Activated effector memory CD4-positive, alpha-beta T cell treated with Interleukin-2 at 50 U/mL for 16 hours (primary cell): ENCODE results near the gene GBF1.

Experiments
- DNase-seq: peaks from one replicate; pipeline ENCODE4 v3.0.0-alpha.2; 2020

Gene GBF1

DNA sequence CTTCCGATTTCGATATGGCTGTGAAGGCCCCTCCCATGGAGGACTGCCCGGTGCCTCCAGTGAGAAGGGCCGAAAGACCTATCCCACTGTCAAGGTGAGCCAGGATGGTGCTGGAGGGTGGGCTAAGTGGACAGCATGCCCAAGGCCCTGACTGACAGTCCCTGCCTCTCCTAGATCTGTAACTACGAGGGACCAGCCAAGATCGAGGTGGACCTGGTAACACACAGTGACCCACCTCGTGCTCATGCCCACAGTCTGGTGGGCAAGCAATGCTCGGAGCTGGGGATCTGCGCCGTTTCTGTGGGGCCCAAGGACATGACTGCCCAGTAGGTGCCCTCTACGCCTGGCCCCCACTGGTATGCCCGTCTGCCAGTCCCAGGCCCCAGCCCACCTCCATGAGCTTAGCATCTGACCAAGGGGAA lies 151.4 kb downstream of the GBF1 start:
- no peak for DNase-seq

DNA sequence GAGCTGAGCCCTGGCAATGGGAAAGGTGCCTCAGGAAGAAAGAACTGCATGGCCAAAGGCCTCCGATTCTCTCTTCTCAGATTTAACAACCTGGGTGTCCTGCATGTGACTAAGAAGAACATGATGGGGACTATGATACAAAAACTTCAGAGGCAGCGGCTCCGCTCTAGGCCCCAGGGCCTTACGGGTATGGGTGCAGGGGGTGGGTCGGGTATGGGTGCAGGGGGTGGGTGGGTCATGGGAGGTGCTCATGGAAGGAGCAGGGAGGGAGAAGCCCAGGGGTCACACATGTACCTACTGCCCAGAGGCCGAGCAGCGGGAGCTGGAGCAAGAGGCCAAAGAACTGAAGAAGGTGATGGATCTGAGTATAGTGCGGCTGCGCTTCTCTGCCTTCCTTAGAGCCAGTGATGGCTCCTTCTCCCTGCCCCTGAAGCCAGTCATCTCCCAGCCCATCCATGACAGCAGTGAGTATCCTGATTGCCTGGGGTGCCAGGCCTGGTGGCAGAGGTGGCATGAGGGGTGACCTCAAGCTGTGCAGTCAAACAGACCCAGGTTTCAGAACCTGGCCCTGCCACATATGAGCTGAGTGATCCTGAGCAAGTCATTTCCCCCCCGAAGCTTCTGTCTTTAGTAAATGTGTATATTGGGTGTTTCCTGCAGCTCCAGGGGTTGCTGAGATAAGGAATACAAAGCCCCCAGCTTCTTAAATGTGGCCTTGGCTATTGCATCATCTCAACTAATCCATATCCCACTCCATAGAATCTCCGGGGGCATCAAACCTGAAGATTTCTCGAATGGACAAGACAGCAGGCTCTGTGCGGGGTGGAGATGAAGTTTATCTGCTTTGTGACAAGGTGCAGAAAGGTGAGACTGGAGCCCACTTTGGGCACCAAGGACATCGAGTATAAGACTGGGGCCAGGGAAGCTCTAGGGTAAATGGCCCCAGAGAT lies 152.2 kb downstream of the GBF1 start:
- no peak for DNase-seq

DNA sequence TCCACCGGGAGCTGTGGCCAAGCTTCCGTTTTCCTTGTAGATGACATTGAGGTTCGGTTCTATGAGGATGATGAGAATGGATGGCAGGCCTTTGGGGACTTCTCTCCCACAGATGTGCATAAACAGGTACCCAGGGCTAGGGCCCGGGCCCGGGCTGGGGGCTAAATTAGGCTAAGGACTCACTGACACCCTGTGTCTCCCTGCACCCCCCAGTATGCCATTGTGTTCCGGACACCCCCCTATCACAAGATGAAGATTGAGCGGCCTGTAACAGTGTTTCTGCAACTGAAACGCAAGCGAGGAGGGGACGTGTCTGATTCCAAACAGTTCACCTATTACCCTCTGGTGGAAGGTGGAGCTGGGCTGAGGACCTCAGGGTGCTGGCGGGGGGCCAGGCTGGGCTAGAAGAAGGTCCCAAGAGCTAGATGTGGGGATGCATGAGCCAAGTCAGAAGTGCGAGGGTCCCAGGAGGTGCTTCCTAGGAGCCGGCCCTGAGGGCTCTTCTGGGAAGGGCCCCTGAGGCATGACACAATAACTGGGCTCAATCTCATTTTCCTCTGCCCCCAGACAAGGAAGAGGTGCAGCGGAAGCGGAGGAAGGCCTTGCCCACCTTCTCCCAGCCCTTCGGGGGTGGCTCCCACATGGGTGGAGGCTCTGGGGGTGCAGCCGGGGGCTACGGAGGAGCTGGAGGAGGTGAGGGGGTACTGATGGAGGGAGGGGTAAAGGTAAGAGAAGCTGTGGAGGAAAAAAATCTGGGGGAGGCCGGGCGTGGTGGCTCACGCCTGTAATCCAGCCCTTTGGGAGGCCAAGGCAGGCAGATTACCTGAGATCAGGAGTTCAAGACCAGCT lies 153.1 kb downstream of the GBF1 start:
- no peak for DNase-seq

DNA sequence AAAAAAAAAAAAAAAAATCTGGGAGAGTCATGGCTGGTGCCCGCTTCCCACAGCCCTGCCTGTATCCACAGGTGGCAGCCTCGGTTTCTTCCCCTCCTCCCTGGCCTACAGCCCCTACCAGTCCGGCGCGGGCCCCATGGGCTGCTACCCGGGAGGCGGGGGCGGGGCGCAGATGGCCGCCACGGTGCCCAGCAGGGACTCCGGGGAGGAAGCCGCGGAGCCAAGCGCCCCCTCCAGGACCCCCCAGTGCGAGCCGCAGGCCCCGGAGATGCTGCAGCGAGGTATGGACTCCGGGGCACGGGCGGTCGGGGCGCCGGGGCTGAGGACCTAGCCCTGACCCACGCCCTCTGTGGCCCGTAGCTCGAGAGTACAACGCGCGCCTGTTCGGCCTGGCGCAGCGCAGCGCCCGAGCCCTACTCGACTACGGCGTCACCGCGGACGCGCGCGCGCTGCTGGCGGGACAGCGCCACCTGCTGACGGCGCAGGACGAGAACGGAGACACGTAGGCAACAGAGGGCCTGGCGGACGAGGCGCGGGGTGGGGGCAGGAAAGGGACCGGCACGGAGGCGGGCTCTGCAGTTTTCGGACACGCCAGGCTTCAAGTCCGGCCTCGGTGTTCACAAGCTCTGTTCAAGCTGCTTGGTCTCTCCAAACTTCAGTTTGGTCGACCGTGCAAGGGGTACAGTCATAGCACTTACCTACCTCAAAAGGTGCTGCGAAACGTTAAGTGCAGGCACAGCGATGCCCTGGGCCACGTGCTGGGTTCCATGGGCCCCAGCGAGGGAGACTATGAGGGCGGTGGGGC lies 154.1 kb downstream of the GBF1 start:
- peak; percentile 81 for DNase-seq

DNA sequence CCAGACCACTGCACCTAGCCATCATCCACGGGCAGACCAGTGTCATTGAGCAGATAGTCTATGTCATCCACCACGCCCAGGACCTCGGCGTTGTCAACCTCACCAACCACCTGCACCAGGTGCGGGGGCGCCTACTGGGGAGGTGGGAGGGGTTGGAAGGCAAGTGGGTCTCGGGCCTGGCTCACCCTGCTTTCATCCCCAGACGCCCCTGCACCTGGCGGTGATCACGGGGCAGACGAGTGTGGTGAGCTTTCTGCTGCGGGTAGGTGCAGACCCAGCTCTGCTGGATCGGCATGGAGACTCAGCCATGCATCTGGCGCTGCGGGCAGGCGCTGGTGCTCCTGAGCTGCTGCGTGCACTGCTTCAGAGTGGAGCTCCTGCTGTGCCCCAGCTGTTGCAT lies 154.7 kb downstream of the GBF1 start:
- no peak for DNase-seq

DNA sequence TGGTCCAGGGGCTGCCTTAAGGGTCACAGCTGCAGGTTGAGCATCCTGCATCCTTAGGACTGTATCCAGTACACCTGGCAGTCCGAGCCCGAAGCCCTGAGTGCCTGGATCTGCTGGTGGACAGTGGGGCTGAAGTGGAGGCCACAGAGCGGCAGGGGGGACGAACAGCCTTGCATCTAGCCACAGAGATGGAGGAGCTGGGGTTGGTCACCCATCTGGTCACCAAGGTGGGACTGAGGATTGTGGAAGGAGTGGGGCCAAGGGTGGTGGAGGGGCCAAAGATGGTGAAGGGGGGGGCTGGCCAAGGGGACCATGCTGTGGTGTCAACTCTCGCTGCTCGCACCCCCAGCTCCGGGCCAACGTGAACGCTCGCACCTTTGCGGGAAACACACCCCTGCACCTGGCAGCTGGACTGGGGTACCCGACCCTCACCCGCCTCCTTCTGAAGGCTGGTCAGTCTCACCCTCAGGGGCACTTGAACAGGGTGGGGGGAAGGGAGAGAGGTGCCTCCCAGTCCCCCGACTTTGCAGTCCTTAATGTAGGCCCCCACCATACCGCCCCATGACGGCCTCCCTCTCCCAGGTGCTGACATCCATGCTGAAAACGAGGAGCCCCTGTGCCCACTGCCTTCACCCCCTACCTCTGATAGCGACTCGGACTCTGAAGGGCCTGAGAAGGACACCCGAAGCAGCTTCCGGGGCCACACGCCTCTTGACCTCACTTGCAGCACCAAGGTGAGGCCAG lies 155.4 kb downstream of the GBF1 start:
- no peak for DNase-seq

DNA sequence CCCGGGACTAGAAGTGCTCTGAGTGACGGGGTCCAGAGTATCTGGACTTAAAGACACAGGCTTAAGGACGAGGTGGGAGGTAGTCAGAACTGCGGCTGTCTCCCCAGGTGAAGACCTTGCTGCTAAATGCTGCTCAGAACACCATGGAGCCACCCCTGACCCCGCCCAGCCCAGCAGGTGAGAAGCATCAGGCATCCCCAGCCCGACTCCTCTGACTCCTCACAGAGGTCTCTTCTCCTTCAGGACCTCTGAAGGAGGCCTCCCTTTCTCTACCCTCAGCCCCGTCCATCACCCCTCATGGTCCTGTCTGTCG lies 156.0 kb downstream of the GBF1 start:
- no peak for DNase-seq

DNA sequence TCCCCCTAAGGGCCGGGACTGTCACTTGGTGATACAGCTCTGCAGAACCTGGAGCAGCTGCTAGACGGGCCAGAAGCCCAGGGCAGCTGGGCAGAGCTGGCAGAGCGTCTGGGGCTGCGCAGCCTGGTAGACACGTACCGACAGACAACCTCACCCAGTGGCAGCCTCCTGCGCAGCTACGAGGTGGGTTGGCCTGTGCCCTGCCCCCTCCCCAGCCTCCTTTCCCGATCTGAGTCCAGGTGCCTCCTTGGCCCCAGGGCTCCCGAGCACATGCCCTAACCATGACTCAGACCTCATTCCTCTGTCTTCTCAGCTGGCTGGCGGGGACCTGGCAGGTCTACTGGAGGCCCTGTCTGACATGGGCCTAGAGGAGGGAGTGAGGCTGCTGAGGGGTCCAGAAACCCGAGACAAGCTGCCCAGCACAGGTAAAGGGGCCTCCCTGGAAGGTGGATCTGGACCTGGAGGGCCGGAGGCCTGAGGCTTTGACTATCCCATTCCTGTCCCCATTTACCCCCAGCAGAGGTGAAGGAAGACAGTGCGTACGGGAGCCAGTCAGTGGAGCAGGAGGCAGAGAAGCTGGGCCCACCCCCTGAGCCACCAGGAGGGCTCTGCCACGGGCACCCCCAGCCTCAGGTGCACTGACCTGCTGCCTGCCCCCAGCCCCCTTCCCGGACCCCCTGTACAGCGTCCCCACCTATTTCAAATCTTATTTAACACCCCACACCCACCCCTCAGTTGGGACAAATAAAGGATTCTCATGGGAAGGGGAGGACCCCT lies 156.6 kb downstream of the GBF1 start:
- DNase-seq, result no peak

DNA sequence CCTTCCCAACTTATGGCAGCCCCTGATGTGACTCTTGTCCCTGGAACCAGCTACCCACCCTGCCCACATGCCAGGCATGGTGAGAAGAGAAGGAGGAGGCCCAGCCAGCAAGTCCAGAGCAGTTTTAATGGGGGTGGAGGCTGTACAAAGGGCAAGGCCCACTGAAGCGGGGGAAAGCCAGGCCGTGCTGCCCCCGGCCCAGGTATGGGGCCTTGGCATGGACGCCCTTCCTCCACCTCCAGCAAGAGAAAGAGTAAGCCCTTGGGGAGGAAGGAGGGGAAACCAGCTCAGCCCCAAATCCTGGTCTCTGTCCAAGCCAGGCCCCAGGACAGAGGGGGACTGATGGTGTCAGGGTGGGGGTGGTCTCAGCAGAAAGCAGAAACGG lies 157.2 kb downstream of the GBF1 start:
- DNase-seq, result no peak

DNA sequence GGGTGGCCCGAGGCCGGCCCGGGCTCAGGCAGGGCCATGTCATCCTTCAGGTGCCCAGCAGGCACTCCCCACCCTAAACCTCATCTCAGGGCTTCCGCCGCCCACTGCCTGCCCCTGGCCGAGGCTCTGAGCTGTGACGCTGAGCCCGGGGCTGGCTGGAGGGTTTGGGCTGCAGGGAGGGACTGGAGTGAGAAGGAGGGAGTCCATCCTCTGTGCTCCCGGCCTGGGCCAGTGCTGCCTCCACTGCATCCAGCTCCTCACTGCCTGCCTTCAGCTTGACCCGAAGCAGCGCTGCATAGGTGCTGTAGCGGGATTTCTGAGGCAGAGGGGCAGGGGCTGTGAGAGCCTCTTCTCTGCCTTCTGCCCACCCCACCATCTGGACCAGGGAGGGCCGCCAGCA lies 157.8 kb downstream of the GBF1 start:
- no peak for DNase-seq

DNA sequence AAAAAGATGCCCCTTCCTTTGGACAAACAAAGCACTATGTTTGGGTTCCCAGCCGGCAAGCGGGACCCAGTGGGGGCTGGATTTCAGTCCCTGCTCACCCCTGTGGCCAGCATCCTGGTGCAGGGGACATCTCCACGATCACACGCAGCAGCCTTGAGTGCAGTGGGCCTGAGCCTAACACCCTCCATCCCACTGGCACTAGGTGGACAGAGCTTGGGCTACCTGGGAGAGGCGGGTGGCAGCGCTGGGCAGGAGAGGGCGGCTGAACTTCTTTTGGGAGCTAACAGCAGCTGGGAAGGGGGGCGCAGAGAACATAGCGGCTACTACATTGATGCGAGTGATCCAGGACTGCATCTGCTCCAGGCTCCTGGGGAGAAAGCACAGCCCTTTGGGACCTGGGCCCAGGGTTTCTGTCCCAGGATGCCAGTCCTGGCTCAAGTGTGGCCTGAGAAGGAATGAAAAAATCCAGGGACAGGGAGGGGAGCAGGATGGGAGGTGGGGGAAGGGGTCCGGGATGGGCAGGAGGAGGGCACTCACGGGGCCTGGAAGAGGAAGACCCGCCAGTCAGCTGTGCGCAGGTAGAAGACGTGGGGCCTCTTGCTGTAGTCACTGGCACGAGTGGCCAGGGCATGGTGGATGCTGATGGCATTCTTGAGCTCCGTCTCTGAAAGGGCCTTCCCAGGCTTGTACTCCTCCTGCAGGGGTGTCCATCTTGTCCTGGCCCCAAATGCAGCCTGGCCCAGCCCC lies 159.2 kb downstream of the GBF1 start:
- DNase-seq, result no peak

DNA sequence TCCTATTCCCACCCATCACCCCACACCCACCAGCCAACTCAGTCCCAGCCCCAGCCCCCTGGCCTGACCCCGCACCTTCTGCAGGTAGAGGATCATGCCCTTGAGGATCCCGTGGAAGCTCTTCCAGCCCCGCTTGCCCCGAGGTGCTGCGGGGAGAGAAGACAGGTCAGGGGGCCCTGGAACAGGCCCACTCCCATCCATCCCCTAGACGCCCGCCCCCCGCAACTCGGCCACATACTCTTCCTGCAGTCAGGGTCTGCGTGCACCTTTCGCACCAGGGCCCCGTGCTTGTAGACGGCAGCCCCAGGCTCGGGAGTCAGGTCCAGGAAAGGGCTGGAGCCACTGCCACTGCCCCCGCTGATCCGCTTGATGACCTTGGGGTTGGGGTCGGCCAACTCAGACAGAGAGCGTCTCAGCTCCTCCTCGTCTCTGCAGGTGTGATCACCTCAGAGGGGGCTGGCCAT lies 159.8 kb downstream of the GBF1 start:
- no peak for DNase-seq

DNA sequence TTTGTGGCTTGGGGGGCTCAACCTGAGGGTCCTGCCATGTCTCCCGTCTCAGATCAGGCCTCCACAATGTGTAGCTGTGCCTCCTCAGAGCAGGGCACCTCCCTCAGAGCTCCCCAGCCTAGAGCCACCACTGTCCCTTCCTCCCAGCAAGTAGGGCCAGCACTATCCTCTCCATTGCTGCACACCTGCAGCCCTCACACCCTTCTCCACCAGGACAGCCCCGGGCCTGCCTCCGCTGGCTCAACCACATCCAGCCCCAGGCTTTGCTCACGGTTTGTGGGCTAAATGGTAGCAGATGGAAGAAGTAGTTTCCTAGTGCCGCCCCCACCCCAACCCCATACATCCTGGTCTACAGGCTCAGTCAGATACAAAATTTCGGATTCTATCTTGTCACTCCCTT lies 160.3 kb downstream of the GBF1 start:
- DNase-seq, result no peak

DNA sequence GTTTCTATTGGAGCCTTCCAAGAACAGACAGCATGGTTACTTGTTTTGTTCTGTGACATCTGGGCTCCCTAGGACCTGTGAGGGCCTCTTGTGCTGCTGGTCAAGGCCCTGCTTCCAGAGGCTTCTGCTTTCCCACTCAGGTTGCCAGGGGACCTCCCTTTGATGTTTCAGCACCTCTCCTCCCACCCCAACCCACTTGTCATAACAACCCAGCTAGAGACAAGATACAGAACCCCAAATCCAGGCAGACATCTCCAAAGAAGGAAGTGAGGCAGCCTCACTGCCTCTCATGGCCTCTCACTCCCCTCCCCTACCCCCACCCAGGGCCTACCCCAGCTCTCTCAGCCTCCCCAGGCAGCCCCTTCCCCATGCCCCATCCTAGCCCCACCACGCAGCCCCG lies 161.5 kb downstream of the GBF1 start:
- DNase-seq, result no peak

DNA sequence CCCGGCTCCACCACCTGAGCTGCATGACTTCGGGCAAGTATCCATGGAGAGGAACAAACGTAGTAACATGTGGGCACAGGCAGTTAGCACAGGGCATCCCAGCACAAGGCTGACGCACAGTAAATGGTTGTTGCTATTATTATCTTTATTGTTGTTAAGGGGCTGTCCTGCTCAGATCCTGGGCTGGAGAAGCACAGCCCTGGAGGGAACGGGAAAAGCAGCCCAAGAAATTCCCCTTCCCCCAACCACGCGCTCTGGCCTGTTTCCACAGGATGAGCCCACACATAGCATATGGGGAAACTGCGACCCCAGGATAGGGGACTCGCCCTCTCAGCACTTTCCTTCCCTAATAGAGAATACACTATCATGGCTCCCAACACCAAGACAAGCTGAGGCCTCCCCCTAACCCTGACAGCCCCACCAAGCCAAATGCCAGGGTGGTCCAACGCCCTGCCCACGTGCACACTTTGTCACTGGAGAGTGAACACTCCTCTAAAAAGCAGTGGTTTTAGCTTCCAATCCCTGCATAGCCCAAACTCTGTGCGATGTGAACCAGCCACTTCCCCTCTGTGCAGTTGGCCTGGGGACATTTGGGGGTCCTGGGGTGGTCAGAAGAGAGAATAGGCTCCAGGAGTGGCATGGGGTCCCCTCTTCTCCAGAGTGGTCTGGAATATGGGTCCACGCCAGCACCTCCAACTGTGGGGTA lies 162.2 kb downstream of the GBF1 start:
- DNase-seq, result no peak

DNA sequence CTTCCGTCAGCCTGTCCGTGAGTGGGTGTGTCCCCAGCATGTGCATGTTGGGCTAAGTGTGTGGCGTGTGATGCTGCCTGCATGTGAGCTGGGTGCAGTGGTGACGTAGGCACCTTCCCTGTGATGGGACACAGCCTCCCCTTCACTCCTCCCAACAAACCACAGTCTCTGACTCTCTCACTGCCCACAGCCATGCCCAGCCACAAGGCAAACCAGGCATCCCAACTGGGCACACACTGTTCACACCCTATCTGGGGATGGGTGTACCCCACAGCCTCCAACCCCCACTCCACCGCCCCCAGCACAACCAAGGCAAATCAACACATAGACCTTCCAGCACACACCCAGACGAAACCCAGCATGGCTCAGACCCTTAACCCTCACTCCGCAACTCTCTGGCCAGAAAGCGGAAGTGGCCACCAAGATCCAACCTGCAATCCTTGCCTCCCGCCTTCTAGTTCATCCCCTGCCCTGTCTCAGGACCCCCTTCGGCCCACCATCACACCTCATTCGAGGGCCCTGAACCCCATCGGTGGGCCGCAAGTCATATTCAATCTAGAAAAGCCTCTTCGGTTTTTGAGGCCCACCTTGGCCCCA lies 162.9 kb downstream of the GBF1 start:
- no peak for DNase-seq

DNA sequence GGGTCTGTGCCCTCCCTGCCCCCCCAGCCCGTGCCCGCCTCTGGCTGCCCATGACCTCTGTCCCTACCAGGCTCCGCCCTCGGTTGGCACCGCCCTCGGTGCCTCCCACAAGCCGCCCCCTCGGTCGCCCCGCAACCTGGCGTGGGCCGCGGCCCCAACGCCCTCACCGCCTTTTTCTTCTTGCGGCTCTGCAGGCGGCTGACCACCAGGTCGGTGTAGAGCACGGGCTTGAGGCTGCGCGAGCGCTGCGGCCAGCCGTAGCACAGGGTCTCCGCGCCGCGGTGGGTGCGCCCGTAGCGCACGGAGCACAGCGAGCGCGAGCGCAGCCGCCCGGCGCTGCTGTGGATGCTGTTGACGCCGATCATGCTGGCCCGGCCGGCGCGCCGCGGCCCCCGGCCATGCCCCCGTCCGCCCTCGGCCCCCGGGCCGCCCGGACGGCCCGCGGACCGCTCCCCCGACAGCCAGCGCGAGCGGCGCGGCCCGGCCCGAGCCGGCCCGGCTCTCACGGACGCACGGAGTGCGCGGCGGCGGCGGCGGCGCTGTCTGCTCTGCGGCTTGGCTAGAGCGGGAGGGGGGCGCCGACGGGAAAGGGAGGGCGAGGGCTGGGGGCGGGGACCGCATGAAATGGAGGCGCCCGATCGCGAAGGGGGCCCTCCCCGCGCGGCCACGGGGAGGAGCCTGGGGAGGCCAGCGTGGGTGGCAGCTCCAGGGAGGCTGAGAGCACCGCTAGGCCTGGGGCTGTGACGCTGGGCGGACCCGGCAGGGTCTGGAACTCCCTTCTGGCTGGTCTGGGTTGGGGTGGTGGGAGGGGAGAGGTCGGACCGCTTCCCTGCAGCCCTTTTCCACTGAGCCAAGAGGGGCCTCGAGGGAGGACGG lies 163.6 kb downstream of the GBF1 start:
- DNase-seq, result peak; percentile 47

DNA sequence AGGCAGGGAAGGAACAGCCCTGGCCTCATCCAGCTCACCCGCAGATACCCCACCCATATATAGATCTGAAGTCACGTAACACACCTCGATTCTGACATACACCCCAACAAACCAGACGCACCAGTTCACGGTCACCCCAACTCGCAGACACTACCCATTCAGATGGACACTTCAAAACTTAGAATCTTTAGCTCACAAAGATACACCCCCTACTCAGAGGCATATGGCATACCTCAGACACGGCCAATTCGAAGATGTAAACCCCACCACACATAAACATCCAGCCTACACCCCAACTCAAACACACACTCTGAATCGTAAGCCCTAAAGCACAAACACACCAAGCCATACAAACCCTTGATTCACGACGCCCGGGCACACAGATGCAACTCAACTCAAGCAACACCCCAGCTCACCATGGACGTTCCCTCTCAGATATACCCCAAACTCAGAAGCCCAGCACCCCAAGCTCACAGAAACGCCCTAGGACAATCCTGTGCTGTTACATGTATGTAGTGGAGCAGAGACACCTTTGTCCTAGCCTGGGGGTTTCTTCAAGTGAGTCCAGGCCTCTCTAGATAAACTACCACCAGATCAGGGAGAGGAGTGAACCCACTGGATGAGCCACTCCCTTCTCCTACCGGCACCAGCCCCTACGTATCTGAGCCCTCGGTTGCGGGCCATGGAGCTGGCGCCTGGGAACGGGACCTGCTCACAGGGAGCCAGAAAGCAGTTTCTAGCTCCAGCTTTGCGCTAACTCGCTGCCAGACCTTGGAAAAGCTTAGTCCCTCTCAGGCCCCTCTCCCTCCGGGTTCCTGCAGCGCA lies 164.5 kb downstream of the GBF1 start:
- DNase-seq, result no peak
